CD4-positive, alpha-beta T cell treated with Interferon alpha-2 for 1 hour (primary cell): ENCODE measurements around the gene MT1F.

Source experiments
- DNase-seq, 2 donors: peaks; one replicate each; pipeline ENCODE4 v3.0.0-alpha.2; 2020 to 2022

The MT1F gene

DNA sequence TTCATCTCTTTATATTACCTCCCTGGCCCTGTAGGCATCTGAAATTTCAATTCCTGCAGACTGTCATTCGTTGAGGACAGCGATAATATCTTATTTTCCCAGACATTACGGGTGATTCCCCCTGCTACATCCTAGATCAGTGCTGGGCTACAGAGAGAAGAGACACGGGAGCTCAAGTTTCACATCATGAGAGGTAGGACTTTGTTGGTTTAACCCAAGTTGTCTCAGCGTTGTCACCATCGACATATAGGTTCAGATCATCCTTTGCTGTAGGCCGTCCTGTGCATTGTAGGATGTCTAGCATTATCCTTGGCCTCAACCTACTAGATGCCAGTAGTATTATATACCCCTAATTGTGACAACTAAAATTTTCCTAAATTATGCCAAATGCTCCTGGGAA is 43.8 kb downstream of the MT1F start:
- DNase-seq: no peak

DNA sequence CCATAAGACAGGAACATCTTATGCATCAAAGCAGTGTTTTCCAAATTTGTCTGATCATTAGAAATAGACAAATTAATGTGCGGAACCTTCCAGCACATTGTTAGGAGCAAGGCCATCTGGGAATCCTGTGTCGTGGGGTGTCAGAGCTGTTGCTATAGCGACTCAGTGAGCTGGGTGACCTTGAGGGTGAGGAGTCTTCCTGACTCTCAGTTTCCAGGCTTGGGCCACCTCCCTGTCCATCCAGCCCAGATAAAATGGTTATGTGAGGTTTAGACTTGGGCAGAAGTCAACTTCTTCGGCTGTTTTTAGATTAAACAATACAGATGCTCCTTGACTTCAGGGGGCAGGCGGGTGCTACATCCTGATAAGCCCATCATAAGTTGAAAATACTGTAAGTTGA is 45.1 kb downstream of the MT1F start:
- no peak for DNase-seq
